Measurements from ENCODE around the gene MFSD12. TPM values are rescaled to one million over a fixed set of nuclear protein-coding genes. Genes with fewer than 3 reads are reported as not detected.

The MFSD12 gene
- total and polyA plus RNA-seq, 2 of the 8 experiments (the other 6 are each of a cell fraction or from before 2014, with no cell fraction given): 59.6 to 71.3 TPM

- TF ChIP-seq, protein P1, sequence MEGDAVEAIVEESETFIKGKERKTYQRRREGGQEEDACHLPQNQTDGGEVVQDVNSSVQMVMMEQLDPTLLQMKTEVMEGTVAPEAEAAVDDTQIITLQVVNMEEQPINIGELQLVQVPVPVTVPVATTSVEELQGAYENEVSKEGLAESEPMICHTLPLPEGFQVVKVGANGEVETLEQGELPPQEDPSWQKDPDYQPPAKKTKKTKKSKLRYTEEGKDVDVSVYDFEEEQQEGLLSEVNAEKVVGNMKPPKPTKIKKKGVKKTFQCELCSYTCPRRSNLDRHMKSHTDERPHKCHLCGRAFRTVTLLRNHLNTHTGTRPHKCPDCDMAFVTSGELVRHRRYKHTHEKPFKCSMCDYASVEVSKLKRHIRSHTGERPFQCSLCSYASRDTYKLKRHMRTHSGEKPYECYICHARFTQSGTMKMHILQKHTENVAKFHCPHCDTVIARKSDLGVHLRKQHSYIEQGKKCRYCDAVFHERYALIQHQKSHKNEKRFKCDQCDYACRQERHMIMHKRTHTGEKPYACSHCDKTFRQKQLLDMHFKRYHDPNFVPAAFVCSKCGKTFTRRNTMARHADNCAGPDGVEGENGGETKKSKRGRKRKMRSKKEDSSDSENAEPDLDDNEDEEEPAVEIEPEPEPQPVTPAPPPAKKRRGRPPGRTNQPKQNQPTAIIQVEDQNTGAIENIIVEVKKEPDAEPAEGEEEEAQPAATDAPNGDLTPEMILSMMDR (IDR thresholded peaks at IDR 0.05; ENCODE audit: control extremely low read depth in 1 of 3, insufficient read depth in 1 of 3, low read depth in 1 of 3, low read length in 3 of 3): no peak
- TF ChIP-seq TCF12 (IDR thresholded peaks at IDR 0.05; ENCODE audit: low read depth, low read length) (no peak), TEAD4 (IDR thresholded peaks at IDR 0.05; ENCODE audit: low read depth, low read length) (peak; percentile 53; the same call in 1 of the 2 replicates), NRF1 (IDR thresholded peaks at IDR 0.05; ENCODE audit: low read depth, low read length) (peak; percentile 74), CHD1 (IDR thresholded peaks at IDR 0.05; ENCODE audit: low read depth, low read length) (peak; percentile 99), EGR1 (IDR thresholded peaks at IDR 0.05; ENCODE audit: borderline replicate concordance, low read depth, low read length) (0 out of 2 replicates have a peak, but pooled peaks have one; percentile 58), JUND (IDR thresholded peaks at IDR 0.05; ENCODE audit: low read length) (peak; percentile 99), EP300 (IDR thresholded peaks at IDR 0.05; ENCODE audit: borderline replicate concordance in 1 of 2, low read depth in 2 of 2, low read length in 2 of 2) (peak in 1 of 2 experiments; percentile 99; a peak in 2 of 3 replicates), CBX8 (IDR thresholded peaks at IDR 0.05; ENCODE audit: borderline replicate concordance, low read depth, low read length) (no peak), FOSL1 (IDR thresholded peaks at IDR 0.05; ENCODE audit: insufficient read depth, low read depth, low read length) (no peak), HDAC6 (IDR thresholded peaks at IDR 0.05; ENCODE audit: low read depth, low read length) (no peak), SUZ12 (IDR thresholded peaks at IDR 0.05; ENCODE audit: low read length) (no peak), HDAC2 (IDR thresholded peaks at IDR 0.05; ENCODE audit: borderline replicate concordance in 1 of 2, low read depth in 2 of 2, low read length in 2 of 2) (peak in 1 of 2 experiments; percentile 24; a peak in 1 of 4 replicates), SP4 (IDR thresholded peaks at IDR 0.05; ENCODE audit: low read length) (peak; percentile 84; the same call in 1 of the 2 replicates), RAD21 (IDR thresholded peaks at IDR 0.05 in 1 of 2, conservative IDR thresholded peaks at IDR 0.05 in 1 of 2; ENCODE audit: low read depth in 2 of 2, low read length in 2 of 2) (no peak)
- TF ChIP-seq, protein P2, sequence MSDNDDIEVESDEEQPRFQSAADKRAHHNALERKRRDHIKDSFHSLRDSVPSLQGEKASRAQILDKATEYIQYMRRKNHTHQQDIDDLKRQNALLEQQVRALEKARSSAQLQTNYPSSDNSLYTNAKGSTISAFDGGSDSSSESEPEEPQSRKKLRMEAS (IDR thresholded peaks at IDR 0.05): peak; percentile 93
Observed at GRCh38 chr19:3500429-3501101, 56.8 kb downstream of the MFSD12 start, which contains the start of gene DOHH (continued).

All from H1 (cell line).